Measurements from ENCODE around the gene GFOD1. TPM values are rescaled to one million over a fixed set of nuclear protein-coding genes. Genes with fewer than 3 reads are reported as not detected.
A peak's percentile ranks its signal among the peaks of the same experiment; 100 is the strongest.

The GFOD1 gene
- total RNA-seq, 4 donors from 2014 or later: 21.8 to 49.4 (median 31.1) TPM

DNA sequence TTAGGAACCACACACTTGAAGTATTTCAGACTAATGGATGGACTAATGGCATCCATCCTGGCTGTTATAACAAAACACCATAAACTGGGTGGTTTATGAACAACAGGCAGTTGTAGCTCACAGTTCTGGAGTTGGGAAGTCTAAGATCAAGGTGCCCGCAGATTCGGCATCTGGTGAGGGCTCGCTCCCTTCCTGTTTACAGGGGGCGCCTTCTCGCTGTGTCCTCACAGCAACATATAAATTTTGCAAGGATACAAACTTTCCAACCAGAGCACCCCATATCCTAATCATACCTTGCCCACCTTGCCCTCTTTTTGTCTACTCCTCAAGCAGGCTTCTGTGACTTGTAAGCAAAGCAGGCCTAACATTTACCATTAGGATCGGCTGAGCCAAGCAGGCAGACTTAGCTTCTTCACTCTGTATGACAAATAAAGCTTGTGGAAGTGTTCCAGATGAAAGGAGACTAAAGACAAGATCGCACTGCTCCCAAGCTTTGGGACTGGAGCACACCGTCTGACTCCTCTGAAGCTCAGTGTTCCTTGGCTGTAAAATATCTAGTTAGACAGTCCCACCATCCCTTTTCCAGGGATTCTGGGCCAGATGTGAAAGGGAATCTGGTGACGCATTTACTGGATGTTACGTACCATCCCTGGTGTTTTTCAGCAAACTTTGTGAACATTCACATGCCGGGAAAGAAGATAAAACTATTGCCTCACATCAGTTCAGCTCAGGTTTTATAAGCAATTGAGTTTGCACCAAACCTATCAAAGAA, 34.9 kb downstream of the GFOD1 start:
- H3K4me3 ChIP-seq: no peak overlapping the region
- H3K4me1 ChIP-seq: peaks cover 0 to 57% (median 34%) of the 10 kb centered on the region in 4 donors
- no peaks in the 10 kb centered on the region for H3K9me3 ChIP-seq
- H3K27me3 ChIP-seq: no peaks in the 10 kb centered on the region
- peaks cover 0 to 12% (median 0%) of the 10 kb centered on the region in 3 donors for H3K36me3 ChIP-seq
- 87 to 91% methylated on average over 11 of the region's 11 CpGs for WGBS, 2 donors
- DNase-seq (ENCODE audit: low spot score in 2 of 2): no peak
- TF ChIP-seq, protein P1, sequence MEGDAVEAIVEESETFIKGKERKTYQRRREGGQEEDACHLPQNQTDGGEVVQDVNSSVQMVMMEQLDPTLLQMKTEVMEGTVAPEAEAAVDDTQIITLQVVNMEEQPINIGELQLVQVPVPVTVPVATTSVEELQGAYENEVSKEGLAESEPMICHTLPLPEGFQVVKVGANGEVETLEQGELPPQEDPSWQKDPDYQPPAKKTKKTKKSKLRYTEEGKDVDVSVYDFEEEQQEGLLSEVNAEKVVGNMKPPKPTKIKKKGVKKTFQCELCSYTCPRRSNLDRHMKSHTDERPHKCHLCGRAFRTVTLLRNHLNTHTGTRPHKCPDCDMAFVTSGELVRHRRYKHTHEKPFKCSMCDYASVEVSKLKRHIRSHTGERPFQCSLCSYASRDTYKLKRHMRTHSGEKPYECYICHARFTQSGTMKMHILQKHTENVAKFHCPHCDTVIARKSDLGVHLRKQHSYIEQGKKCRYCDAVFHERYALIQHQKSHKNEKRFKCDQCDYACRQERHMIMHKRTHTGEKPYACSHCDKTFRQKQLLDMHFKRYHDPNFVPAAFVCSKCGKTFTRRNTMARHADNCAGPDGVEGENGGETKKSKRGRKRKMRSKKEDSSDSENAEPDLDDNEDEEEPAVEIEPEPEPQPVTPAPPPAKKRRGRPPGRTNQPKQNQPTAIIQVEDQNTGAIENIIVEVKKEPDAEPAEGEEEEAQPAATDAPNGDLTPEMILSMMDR (IDR thresholded peaks at IDR 0.05): no peak
- TF ChIP-seq EP300 (IDR thresholded peaks at IDR 0.05): no peak
- no peak for TF ChIP-seq POLR2A (IDR thresholded peaks at IDR 0.05)
- no peak overlapping the region for H3K27ac ChIP-seq

DNA sequence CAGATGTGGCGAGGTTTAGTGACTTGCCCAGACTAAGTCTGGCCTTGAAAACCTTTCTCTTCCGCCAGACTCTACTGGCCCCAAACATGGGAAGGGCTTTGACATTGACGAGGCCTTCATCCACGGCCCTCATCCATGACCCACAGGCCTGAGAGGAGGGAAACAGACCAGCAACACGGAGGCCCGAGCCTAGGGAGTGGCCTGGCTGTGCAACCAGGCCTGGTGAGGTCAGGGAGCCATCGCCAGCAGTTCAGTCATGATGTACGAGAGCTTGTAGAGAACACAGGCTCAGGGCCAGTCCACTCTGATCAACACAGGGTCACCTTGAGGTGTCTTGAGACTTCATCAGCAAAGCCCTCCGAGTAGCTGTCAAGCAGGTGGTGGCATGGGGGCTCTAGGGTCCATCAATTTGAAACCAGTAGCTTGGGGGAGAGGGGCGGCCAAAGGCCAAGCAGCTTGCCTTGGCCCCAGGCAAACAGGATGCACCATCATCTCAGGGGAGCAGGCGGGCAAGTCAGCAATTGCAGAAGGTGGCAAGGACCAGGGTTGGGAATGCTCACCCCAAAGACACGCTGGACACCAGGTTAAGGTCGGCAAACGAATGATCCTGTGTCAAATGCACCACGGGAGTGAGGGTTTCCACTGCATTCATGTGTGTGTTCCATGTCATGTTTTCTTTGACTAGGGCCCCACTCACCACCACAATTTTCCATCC, 36.1 kb downstream of the GFOD1 start:
- no peak for DNase-seq (ENCODE audit: low spot score in 2 of 2)
- 88 to 91% methylated on average over 15 of the region's 15 CpGs for WGBS, 2 donors
- Histone ChIP-seq H3K36me3 (peaks cover 0 to 12% (median 0%) of the 10 kb centered on the region in 3 donors), H3K4me3 (no peak overlapping the region), H3K4me1 (peaks cover 0 to 50% (median 32%) of the 10 kb centered on the region in 4 donors), H3K27me3 (no peaks in the 10 kb centered on the region), H3K27ac (peak overlapping the region in 3 of 4 donors; percentile 2 to 46 (median 30)), H3K9me3 (no peaks in the 10 kb centered on the region)
- TF ChIP-seq EP300 (IDR thresholded peaks at IDR 0.05): no peak
- TF ChIP-seq, protein P1 (IDR thresholded peaks at IDR 0.05): no peak
- TF ChIP-seq POLR2A (IDR thresholded peaks at IDR 0.05): no peak

DNA sequence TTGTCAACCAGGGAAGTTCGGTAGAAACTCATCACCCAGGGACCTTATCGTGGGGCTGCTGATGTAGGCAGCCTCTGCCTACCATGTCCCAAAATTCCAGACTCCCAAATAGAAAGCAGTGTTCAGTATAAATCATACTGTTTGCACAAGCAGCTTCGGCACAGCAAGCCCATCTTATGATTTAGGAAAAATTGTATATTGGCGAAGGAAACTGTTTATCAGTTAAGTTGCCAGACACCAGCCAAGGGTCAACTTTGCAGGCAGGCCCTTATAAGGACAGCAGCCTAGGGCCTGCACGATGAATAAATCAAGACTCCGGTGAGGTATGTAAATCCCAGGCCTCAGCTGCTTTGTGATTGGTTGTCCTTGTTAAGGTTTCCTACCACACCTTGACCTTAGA, 36.8 kb downstream of the GFOD1 start:
- TF ChIP-seq POLR2A (IDR thresholded peaks at IDR 0.05): no peak
- TF ChIP-seq, protein P1 (IDR thresholded peaks at IDR 0.05): no peak
- no peak for TF ChIP-seq EP300 (IDR thresholded peaks at IDR 0.05)
- no peak for DNase-seq (ENCODE audit: low spot score in 2 of 2)
- Histone ChIP-seq H3K27me3 (no peaks in the 10 kb centered on the region), H3K36me3 (peaks cover 0 to 12% (median 0%) of the 10 kb centered on the region in 3 donors), H3K4me3 (no peak overlapping the region), H3K4me1 (peaks cover 0 to 50% (median 31%) of the 10 kb centered on the region in 4 donors), H3K9me3 (no peaks in the 10 kb centered on the region), H3K27ac (peak overlapping the region in 2 of 4 donors; percentile 45 to 46)
- WGBS, 2 donors: 77 to 95% methylated on average over 6 of the region's 6 CpGs

DNA sequence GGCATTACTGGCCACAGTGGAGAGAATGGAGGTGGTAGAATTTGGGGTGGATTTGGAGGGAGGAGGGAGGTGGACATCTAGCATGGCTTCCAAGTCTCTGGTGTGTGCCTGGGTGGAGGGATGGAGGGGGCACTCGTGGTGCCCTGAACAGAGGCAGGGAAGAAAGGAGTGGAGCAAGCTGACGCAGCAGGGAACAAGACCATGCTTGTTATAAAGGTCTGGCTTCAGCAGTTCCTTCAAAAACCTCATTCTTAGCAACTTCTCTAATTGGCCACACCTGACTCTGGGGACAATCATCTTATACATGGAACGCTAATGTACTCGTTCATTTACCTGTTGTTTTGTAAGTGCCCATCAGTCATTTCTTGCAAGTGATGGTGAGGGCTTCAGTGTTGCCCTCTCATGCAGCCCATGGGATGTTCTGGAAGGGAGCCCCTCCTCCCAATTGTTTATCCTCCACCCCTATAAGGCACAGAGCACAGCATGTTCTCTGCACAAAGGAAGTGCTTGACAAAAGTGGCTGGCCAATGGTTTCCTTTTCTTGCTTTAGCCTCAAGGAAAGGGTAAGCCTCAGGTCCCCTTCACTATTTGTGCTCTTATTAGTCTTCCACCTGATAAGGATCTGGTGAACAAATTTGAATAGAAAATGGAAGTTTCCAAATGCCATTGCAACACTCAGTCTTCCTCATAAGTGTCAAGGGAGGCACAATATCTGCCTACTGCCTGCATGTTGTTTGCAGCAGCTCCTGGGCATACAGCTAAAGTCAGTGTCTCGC, 39.3 kb downstream of the GFOD1 start:
- no peak overlapping the region for H3K4me3 ChIP-seq
- peak overlapping the region; percentile 14 to 42 (median 26) for H3K27ac ChIP-seq
- H3K36me3 ChIP-seq: peaks cover 0 to 12% (median 0%) of the 10 kb centered on the region in 3 donors
- WGBS, 2 donors: 68 to 74% methylated on average over 5 of the region's 5 CpGs
- TF ChIP-seq, protein P1 (IDR thresholded peaks at IDR 0.05): no peak
- peak; percentile 63 to 72 for TF ChIP-seq EP300 (IDR thresholded peaks at IDR 0.05)
- H3K9me3 ChIP-seq: no peaks in the 10 kb centered on the region
- peaks cover 0 to 42% (median 19%) of the 10 kb centered on the region in 4 donors for H3K4me1 ChIP-seq
- DNase-seq (ENCODE audit: low spot score in 2 of 2): no peak
- H3K27me3 ChIP-seq: no peaks in the 10 kb centered on the region
